K562 (cell line): ENCODE data around the gene SLC16A2. TPM values are rescaled to one million over a fixed set of nuclear protein-coding genes. Genes with fewer than 3 reads are reported as not detected.

ENCODE experiments used
- ARID3A ChIP-seq: IDR thresholded peaks from 2 replicates; pipeline ENCODE4 v1.6.1; 2012; ENCODE audit warnings: low read depth, low read length, improper control_type of control experiment, borderline replicate concordance
- ETS2 ChIP-seq: IDR thresholded peaks from 2 replicates; pipeline ENCODE4 v1.6.1; 2016; ENCODE audit warnings: borderline replicate concordance, missing genetic modification characterization, mild to moderate bottlenecking, moderate library complexity, missing compliant biosample characterization; ENCODE audit not compliant: poor library complexity, severe bottlenecking
- HDGF ChIP-seq: fragments of 450-650 bp; IDR thresholded peaks from 2 replicates; pipeline ENCODE4 v1.6.1; 2016
- MCM3 ChIP-seq: fragments of 450-650 bp; IDR thresholded peaks from 2 replicates; pipeline ENCODE4 v1.6.1; 2016
- MED1 ChIP-seq: sonication (generic); formaldehyde crosslinking; IDR thresholded peaks from 2 replicates; pipeline ENCODE4 v1.8.1; 2023; ENCODE audit warnings: missing genetic modification reagents, borderline replicate concordance
- MGA ChIP-seq: fragments of 450-650 bp; IDR thresholded peaks from 2 replicates; pipeline ENCODE4 v1.6.1; 2016; ENCODE audit warnings: mild to moderate bottlenecking, moderate library complexity
- MTA2 ChIP-seq: fragments of 450-650 bp; IDR thresholded peaks from 2 replicates; pipeline ENCODE4 v1.6.1; 2016; ENCODE audit warnings: low read depth
- MTF1 ChIP-seq: fragments of 250-450 bp; sonication (Bioruptor Pico); IDR thresholded peaks from 2 replicates; pipeline ENCODE4 v1.9.0; 2021; ENCODE audit warnings: moderate library complexity, mild to moderate bottlenecking, inconsistent platforms, borderline replicate concordance
- PHF20 ChIP-seq: fragments of 450-650 bp; IDR thresholded peaks from 2 replicates; pipeline ENCODE4 v1.6.1; 2018; ENCODE audit not compliant: partially characterized antibody
- SMC3 ChIP-seq: conservative IDR thresholded peaks from 2 replicates; pipeline ENCODE4 v1.6.1; 2011; ENCODE audit warnings: low read depth, low read length, improper control_type of control experiment; ENCODE audit not compliant: insufficient read depth
- STAG1 ChIP-seq: sonication (generic); formaldehyde crosslinking; IDR thresholded peaks from 2 replicates; pipeline ENCODE4 v1.5.0; 2020; ENCODE audit warnings: missing genetic modification reagents, borderline replicate concordance
- ZNF431 ChIP-seq: sonication (generic); formaldehyde crosslinking; IDR thresholded peaks from 2 replicates; pipeline ENCODE4 v1.8.0; 2022; ENCODE audit warnings: mild to moderate bottlenecking, missing genetic modification reagents
- ZNF586 ChIP-seq: fragments of 450-650 bp; formaldehyde crosslinking; conservative IDR thresholded peaks from 2 replicates; pipeline ENCODE4 v1.4.0; 2020; ENCODE audit warnings: mild to moderate bottlenecking, moderate library complexity
- polyA plus RNA-seq, 8 experiments: library from polyadenylated mRNA; depleted of rRNA in 4 of 8; stranded (reverse) in 5 of 8; unstranded in 3 of 8; fragments of >200 nt; fragmentation: Nextera tagmentation in 2 of 8; fragmentation: Illumina TruSeq in 1 of 8; extraction: Ambion mirVana in 2 of 8; extraction: Trizol in 1 of 8; gene quantifications; 2 replicates each; pipeline versions ENCODE4 v1.2.1 to v1.2.3, GENCODE V29; 2011 to 2014; ENCODE audit warnings: inconsistent platforms in 1 of 8, missing spikeins in 1 of 8
- total RNA-seq, 7 experiments: library from RNA; depleted of rRNA in 6 of 7; stranded (reverse); fragments of >200 nt in 6 of 7; fragmentation: Illumina TruSeq in 2 of 7; extraction: Trizol in 2 of 7; gene quantifications; 2 replicates each; pipeline versions ENCODE4 v1.2.1 to v1.2.3, GENCODE V29; 2011 to 2021; ENCODE audit warnings: low replicate concordance in 1 of 7
- TF ChIP-seq, protein P1 (sequence below): fragments of 450-650 bp; conservative IDR thresholded peaks from 2 replicates; pipeline ENCODE4 v1.6.1; 2016; ENCODE audit warnings: missing genetic modification characterization, low read depth, mild to moderate bottlenecking, control low read depth, missing compliant biosample characterization

SLC16A2 gene
- total and polyA plus RNA-seq, 9 of the 15 experiments (the other 6 are each of a cell fraction or from before 2014, with no cell fraction given), result 0.07 TPM; not detected in 8

- 0 out of 2 replicates have a peak, but pooled peaks have one; percentile 16 for TF ChIP-seq MGA
- TF ChIP-seq MTA2, result no peak
- TF ChIP-seq HDGF, result no peak
- peak; percentile 68; the same call in 1 of the 2 replicates for TF ChIP-seq STAG1 (CRISPR knock-in tag)
- no peak for TF ChIP-seq ETS2 (tag)
- no peak for TF ChIP-seq PHF20
- TF ChIP-seq, protein P1, sequence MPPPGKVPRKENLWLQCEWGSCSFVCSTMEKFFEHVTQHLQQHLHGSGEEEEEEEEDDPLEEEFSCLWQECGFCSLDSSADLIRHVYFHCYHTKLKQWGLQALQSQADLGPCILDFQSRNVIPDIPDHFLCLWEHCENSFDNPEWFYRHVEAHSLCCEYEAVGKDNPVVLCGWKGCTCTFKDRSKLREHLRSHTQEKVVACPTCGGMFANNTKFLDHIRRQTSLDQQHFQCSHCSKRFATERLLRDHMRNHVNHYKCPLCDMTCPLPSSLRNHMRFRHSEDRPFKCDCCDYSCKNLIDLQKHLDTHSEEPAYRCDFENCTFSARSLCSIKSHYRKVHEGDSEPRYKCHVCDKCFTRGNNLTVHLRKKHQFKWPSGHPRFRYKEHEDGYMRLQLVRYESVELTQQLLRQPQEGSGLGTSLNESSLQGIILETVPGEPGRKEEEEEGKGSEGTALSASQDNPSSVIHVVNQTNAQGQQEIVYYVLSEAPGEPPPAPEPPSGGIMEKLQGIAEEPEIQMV (tag), result no peak
- TF ChIP-seq MTF1 (CRISPR knock-in tag), result no peak
- TF ChIP-seq ZNF586, result no peak
- peak; percentile 85 for TF ChIP-seq SMC3
- no peak for TF ChIP-seq MCM3
- TF ChIP-seq MED1 (CRISPR knock-in tag), result no peak
- TF ChIP-seq ARID3A, result peak; percentile 77; the same call in 1 of the 2 replicates
- no peak for TF ChIP-seq ZNF431 (CRISPR knock-in tag)
Observed at GRCh38 chrX:74550295-74550802, 129.1 kb downstream of the SLC16A2 start (continued).
